CD1c-positive myeloid dendritic cell (primary cell): ENCODE measurements around the gene ACOT7.
A peak's percentile ranks its signal among the peaks of the same experiment; 100 is the strongest.

Experiments used
- DNase-seq: peaks from one replicate; pipeline ENCODE4 v3.0.0-alpha.2; 2016; ENCODE audit errors: extremely low spot score

Gene ACOT7

GRCh38 chr1:6271554-6271953, 122.0 kb downstream of the ACOT7 start:
- no peak for DNase-seq

- no peak for DNase-seq
Observed at GRCh38 chr1:6271006-6271405, 122.6 kb downstream of the ACOT7 start.

- DNase-seq, result no peak
Observed at GRCh38 chr1:6270401-6270800, 123.2 kb downstream of the ACOT7 start.

- DNase-seq, result no peak
Observed at GRCh38 chr1:6269720-6270400, 123.7 kb downstream of the ACOT7 start.

DNA sequence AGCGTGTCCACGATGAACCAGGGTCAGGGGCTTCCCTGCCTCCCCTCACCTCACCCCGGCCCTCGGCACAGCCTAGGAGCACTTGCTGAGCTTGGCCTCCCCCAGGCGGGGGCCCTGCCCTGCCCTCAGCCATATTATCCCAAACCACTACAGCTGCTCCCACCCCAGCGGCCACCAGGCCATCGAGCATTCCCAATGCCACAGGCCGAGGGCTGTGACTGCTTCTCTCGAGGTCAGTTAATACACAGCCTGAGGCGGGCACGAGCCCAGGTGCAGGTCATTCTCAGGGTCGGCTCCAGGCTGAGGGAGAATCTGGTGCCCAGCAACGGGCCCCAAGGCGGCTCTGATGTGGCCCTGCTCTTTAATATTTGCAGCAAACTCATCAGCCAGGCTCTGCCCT, 124.3 kb downstream of the ACOT7 start:
- DNase-seq, result no peak

- no peak for DNase-seq
Observed at GRCh38 chr1:6268415-6268814, 125.2 kb downstream of the ACOT7 start.

- no peak for DNase-seq
Observed at GRCh38 chr1:6267686-6268322, 125.8 kb downstream of the ACOT7 start.

DNA sequence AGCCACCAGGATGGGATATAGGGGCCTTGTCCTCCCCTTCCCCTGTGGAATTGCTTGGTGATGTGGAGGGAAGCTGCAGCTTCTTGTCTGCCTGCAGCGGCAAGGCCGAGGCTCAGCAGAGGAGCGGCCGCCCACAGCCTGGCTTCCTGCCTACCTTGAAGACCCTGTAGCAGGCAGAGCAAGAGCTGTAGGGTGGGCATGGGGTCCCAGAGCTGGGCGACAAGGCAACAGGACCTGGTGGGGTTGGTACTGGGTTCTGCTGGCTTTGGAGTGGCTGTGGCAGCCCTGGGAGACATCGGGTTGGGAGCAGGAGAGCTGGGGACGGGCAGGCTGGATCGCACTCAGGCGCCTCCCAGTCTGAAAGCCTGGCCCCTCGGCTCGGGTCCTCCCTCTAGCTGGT, 126.9 kb downstream of the ACOT7 start:
- no peak for DNase-seq

DNA sequence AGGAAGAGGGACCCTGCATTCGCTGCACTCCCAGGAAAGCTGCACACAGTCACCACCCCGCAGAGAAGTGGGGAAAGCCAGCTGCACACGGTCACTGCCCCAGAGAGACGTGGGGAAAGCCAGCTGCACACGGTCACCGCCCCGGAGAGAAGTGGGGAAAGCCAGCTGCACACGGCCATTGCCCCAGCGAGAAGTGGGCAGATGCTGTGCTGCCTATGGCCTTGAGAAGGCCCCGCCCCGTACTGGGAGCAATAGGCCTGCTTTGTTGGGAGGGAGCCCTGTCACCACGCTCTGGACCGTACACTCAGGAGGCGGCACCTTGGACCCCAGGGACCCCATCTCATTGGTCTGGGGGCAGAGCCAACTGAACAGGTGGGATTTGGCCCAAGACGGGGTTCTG, 128.4 kb downstream of the ACOT7 start:
- DNase-seq, result no peak

DNA sequence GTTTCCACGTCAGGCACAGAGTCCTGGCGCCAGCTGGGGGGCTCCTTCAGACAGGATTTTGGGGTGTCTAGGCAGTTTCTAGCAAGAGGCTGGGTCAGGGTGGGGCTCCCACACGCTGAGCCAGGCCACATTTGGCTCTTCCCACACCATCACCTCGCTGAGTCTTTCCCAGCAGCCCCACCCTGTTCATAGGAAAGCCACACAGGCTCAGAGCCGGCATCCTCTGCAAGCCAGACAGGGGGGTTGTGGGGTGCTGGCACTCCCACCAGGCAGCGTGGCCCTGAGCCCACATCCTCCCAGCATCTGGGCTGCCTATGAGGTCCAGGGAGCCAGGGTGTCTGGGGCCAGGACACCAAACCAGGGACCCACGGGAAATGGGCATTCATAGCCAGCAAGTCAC, 129.9 kb downstream of the ACOT7 start:
- DNase-seq, result no peak

DNA sequence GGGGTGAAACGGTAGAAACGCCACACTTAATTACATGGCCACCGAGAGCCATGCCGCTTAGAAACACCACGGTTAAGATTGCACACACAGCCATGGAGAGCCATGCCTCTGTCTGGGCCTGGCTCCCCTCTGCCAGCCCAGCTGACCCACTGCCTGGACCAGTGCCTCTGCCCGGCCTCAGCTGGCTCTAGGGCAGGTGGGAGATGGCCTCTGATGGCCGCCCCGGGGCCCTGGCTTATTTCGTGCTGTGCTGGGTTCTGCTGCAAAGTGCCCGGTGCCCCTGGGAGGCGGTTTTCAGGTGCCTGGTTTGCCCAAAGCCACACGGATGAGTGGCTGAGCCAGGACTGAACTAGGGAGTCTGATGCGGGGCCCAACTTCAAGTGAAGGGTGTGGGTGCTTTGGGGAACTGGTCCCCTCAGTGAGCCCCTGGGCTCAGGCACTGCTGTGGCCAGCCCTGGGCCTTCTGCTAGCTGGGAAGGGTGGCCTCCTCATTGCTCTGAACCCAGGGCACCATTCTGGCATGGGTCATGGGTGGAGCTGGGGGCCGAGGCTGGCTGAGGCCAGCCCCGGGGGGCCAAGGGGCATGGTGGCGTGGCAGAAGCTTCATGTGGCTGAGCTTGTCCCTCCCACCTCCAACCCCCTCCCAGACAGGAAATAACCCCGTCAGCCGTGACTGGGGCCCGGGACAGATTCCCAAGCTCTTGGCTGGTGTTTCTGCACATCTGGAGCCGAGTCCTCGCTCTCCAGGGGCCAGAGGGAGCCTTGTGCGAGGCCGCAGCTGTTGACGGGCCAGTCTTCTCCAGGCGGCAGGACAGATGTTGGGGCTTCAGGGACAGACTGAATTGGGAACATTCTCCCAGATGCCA, 130.8 kb downstream of the ACOT7 start:
- no peak for DNase-seq

DNA sequence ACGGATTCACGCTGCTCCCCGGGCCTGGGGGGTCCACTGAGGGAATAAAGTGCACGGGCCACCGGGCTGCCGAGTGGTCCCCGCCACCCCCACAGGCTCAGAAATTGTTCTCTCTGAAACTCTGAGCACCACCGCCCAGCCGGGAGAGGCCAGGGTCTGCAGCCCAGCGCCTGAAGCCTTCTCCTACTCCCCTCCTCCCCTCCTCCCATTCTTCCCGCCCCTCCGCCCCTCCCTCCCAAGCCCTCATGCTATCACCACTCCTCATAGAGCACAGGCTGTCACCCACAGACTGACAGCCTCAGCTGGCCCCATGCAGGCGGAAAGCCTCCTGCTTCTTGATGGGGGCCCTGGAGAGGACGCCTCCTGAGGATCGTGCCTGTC, 132.0 kb downstream of the ACOT7 start:
- no peak for DNase-seq

GRCh38 chr1:6260961-6261614, 132.5 kb downstream of the ACOT7 start, which contains the start of gene GPR153:
Gene GPR153 (minus strand): TSS chr1:6261098. CDS start chr1:6254905, 6,193 bp downstream.
- peak; percentile 67 for DNase-seq

DNA sequence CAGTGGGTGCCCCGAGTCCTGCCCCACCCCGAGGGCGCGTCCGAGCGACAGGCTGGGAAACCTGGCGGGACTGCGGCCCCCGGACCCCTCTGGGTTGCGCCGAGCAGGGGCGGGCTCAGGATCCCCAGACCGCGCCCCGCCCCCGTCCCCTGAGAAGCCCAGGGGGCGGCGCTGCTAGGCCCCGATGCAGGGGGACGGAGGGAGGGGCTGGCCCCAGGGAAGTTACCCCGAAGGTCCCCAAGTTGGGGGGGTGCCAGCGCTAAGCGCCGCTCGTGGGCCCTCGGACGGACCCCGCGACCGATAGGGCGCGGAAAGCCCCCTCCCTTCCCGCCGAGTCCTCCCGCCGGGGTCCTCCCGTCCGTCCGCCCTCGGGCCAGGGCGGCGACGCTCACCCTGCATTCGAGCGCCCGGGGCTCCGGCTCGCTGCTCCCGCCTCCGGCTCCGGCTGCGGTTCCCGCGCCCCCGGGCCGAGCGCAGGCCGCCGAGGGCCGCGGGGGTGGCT, 133.1 kb downstream of the ACOT7 start:
- DNase-seq, result peak; percentile 18

- DNase-seq, result peak; percentile 91
Observed at GRCh38 chr1:6259491-6260362, 133.8 kb downstream of the ACOT7 start.

- DNase-seq, result no peak
Observed at GRCh38 chr1:6258675-6259074, 134.9 kb downstream of the ACOT7 start.

- no peak for DNase-seq
Observed at GRCh38 chr1:6257541-6258069, 136.0 kb downstream of the ACOT7 start.

DNA sequence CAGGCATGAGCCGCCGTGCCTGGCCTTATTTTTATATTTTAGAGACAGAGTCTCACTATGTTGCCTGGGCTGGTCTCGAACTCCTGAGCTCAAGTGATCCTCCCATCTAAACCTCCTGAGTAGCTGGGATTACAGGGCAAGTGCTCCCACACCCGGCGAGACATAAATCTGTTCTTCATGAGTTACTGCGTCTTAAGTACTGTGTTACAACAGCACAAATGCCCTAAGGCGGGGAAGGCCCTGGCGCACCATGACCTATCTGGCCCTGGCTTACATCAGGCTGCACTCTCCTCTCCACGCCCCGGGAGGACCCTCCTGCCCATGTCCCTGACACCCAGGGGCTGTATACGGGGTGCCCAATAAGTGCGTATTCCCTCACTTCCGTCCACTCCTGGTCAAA, 136.9 kb downstream of the ACOT7 start:
- no peak for DNase-seq

GRCh38 chr1:6254691-6255090, 138.9 kb downstream of the ACOT7 start:
- DNase-seq, result no peak

GRCh38 chr1:6253380-6253779, 140.2 kb downstream of the ACOT7 start:
- DNase-seq, result no peak

GRCh38 chr1:6252374-6252710, 141.2 kb downstream of the ACOT7 start:
- DNase-seq, result no peak
